Measurements from ENCODE around the gene ELMOD1.
A peak's percentile ranks its signal among the peaks of the same experiment; 100 is the strongest.

ELMOD1 gene

GRCh38 chr11:107691000-107691750 is 100.2 kb downstream of the ELMOD1 start:
- no peak for DNase-seq

- DNase-seq, result no peak
These were observed 104.5 kb downstream of the ELMOD1 start for GRCh38 chr11:107695446-107695845.

GRCh38 chr11:107696140-107696539 is 105.2 kb downstream of the ELMOD1 start:
- no peak for DNase-seq

GRCh38 chr11:107697291-107697690 is 106.3 kb downstream of the ELMOD1 start:
- no peak for DNase-seq

GRCh38 chr11:107699371-107700285 is 108.7 kb downstream of the ELMOD1 start:
- no peak for DNase-seq

GRCh38 chr11:107702109-107702660 is 111.2 kb downstream of the ELMOD1 start:
- DNase-seq, result no peak

GRCh38 chr11:107702723-107703122 is 111.8 kb downstream of the ELMOD1 start:
- DNase-seq, result no peak

GRCh38 chr11:107704451-107704850 is 113.5 kb downstream of the ELMOD1 start:
- DNase-seq, result peak; percentile 8

- no peak for DNase-seq
These were observed 114.1 kb downstream of the ELMOD1 start for GRCh38 chr11:107705027-107705426.

GRCh38 chr11:107706531-107706930 is 115.6 kb downstream of the ELMOD1 start:
- no peak for DNase-seq

GRCh38 chr11:107707215-107707671 is 116.3 kb downstream of the ELMOD1 start:
- DNase-seq, result no peak

GRCh38 chr11:107707807-107708206 is 116.9 kb downstream of the ELMOD1 start:
- DNase-seq, result no peak

GRCh38 chr11:107708792-107709191 is 117.8 kb downstream of the ELMOD1 start:
- DNase-seq, result no peak

- no peak for DNase-seq
These were observed 119.4 kb downstream of the ELMOD1 start for GRCh38 chr11:107710301-107710700.

- no peak for DNase-seq
These were observed 121.2 kb downstream of the ELMOD1 start, which contains the start of gene SLN for GRCh38 chr11:107711861-107712755. SLN (minus strand) TSS chr11:107712056.

GRCh38 chr11:107713009-107713408 is 122.1 kb downstream of the ELMOD1 start:
- DNase-seq, result no peak
